NCI-H2107 (cell line): ENCODE results near the gene ZMYM3.

Experiments used
- DNase-seq: peaks from one replicate; lab custom pipeline; 2025; lab: John Stamatoyannopoulos, UW

ZMYM3 gene

DNA sequence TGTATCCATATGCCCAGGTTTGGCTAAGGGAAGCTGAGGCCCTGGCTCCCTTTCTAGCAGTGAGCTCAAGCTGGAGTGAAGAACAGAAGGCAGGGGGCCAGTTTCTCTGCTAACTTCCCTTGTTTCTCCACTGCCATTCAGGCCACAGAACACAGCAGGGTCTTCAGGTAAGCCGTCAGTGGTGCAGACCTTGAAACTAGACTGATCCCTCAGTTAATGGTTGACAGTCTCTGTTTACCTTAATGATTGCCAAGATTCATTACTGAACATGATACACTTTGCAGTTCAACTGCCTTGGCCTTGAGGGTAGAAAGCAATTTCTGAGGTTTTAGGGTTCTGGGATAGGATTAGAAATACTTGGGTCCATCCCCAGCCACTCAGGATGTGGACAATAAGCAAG lies 39.8 kb downstream of the ZMYM3 start:
- DNase-seq: no peak

DNA sequence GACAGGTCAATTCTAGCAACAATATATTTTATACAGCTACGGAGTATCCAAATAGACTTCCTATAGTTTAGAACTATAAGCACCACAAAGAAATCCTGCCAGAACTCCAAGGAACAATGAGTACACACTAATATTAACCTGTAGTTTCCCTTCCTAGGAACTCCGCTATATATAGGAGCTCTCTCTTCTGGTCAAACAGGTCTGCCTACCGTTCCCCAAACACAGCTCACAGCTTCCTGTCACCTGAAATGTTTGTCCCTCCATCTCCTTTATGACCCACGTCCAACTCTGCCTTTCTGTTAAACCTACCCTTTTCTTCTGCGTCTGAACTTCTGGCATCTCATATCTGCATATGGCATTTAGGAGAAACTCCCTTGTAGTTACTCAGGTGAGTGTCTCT lies 41.4 kb downstream of the ZMYM3 start:
- DNase-seq: no peak

DNA sequence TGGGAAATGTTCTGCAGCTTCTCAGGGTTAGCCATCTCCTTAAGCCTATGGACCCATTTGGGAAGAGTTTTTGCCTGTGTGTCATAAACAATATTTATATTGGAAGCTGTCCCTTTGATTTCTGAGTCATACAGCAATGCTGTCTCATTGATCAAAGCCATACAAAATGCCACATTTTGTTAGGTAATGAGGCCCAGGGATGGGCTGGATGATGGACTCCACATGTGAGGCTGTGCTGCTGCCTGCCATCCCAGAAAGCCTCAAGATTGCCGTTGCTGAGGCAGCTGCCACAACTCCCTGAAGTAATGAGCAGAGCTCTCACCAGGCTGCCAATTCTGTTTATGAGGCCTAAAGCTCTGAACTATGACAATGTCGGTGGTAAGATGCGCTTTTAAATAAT lies 43.1 kb downstream of the ZMYM3 start:
- no peak for DNase-seq

DNA sequence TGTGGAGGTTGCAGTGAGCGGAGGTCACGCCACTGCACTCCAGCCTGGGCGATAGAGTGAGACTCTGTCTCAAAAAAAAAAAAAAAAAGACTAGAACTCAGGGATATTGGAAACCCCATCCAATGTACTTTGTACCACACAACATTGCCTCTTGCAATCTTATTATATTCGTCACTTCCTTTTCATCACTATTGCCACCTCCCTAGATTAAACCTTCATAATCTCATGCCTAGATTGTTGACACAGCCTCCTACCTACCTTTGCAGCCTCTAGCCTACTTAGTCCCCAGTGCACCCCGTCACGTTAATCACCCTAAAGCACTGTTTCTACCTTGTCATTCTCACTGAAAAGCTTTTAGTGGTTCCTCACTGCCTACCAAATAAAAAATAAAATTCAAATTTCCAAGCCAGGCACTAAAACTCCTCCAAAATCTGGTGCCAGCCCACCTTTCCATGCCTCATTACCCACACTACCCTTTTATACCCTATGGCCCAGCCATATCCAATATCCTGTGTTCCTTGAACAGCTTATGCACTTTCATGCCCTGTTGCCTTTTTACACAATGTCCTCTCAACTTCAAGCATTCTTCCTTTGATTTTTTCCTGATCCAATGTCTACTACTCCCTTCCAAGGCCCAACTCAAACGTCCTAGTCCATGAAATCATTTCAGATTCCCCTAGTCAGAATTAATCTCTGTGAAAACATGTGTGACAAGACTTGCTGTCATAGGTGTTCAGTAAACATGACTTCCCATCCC lies 54.5 kb downstream of the ZMYM3 start:
- no peak for DNase-seq

DNA sequence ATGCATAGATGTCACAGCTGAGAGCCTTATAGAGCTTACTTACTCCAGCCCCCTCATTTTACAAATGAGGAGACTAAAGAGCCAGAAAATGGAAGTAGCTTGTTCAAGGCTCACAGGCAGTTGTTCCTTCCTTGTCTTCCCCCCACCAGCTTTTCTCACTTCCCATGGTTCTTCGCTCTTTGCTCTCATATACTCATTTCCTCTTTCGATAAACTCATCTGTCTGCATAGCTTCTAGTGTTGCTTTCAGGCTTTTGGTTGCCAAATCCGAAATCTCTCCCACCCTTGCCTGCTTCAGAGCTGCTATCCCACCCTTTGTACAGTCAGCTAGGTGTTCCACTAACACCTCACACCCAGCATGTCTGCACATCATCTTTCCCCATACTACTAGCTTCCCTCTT lies 55.9 kb downstream of the ZMYM3 start:
- DNase-seq: no peak

DNA sequence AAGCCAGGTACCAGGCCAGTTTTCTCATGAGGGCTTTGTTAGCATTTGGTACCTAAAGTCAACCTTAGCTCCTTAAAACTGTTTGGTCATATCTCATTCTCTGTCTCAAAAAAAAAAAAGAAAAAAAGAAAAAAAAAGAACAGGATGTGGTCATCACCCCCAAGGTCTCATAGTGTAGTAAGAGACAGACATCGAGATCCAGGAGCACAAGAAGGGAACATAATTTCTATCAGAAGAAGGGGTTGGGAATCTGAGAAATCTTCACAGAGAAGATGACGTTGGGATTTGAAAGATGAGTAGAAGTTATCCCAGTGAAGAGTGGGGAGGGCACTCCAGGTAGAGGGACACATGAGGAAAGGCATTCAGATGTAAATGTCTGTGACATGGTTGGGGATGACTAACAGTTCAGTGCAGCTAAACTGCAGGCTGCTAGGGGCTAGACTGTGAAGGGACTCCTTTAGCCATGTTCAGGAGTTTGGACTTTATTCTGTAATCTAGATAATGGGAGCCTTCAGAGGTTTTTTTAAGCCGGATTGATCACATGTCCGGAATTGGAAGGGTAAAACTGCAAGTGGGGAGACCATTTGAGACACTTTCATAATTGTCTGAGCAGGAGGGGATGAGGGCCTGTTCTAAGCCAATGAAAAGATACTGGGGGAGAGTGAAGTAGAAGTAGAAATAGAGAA lies 57.8 kb downstream of the ZMYM3 start:
- no peak for DNase-seq

DNA sequence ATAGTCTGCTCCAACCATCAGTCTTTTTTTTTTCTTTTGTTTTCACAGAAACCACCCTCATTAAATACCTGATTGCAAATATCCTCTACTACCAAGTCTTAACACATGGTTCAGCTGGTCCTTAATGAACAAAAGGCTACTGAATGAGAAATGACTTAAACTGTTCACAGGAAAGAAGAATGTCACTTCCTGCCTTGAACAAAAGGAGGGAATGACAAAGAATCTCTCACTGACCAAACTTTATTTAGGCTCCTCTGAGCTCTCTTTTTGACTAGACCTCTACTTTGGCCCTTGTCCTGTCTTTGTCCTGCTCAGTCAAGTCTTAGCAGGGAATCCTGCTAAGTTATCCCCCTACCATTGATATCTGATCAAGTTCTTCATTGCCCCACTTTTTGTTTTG lies 62.7 kb downstream of the ZMYM3 start:
- DNase-seq: no peak
